Measurements from ENCODE around the gene KCNJ4. TPM values are rescaled to one million over a fixed set of nuclear protein-coding genes. Genes with fewer than 3 reads are reported as not detected.

The KCNJ4 gene
- total RNA-seq, 1 donor from 2014 or later = not detected

- no peak for DNase-seq (ENCODE audit: extremely low read depth, low read depth, low spot score)
These were observed 22.7 kb downstream of the KCNJ4 start for GRCh38 chr22:38432264-38432663.

- no peak for DNase-seq (ENCODE audit: extremely low read depth, low read depth, low spot score)
These were observed 23.6 kb downstream of the KCNJ4 start for GRCh38 chr22:38431266-38432010.

GRCh38 chr22:38429499-38430068 is 25.4 kb downstream of the KCNJ4 start:
- DNase-seq (ENCODE audit: extremely low read depth, low read depth, low spot score) = no peak

GRCh38 chr22:38428714-38429113 is 26.3 kb downstream of the KCNJ4 start:
- DNase-seq (ENCODE audit: extremely low read depth, low read depth, low spot score) = no peak

GRCh38 chr22:38427940-38428339 is 27.1 kb downstream of the KCNJ4 start:
- no peak for DNase-seq (ENCODE audit: extremely low read depth, low read depth, low spot score)

GRCh38 chr22:38427465-38427864 is 27.5 kb downstream of the KCNJ4 start:
- DNase-seq (ENCODE audit: extremely low read depth, low read depth, low spot score) = no peak

- no peak for DNase-seq (ENCODE audit: extremely low read depth, low read depth, low spot score)
These were observed 28.4 kb downstream of the KCNJ4 start for GRCh38 chr22:38426628-38427027.

- DNase-seq (ENCODE audit: extremely low read depth, low read depth, low spot score) = no peak
These were observed 30.4 kb downstream of the KCNJ4 start for GRCh38 chr22:38424525-38425080.

GRCh38 chr22:38423512-38424503 is 31.2 kb downstream of the KCNJ4 start:
- no peak for DNase-seq (ENCODE audit: extremely low read depth, low read depth, low spot score)

- DNase-seq (ENCODE audit: extremely low read depth, low read depth, low spot score) = no peak
These were observed 32.1 kb downstream of the KCNJ4 start for GRCh38 chr22:38422611-38423511.

GRCh38 chr22:38420734-38421133 is 34.3 kb downstream of the KCNJ4 start:
- DNase-seq (ENCODE audit: extremely low read depth, low read depth, low spot score) = no peak

GRCh38 chr22:38419858-38420160 is 35.2 kb downstream of the KCNJ4 start:
- DNase-seq (ENCODE audit: extremely low read depth, low read depth, low spot score) = no peak

GRCh38 chr22:38419121-38419857 is 35.7 kb downstream of the KCNJ4 start:
- DNase-seq (ENCODE audit: extremely low read depth, low read depth, low spot score) = no peak

- DNase-seq (ENCODE audit: extremely low read depth, low read depth, low spot score) = no peak
These were observed 36.4 kb downstream of the KCNJ4 start for GRCh38 chr22:38418589-38418988.

GRCh38 chr22:38417252-38418060 is 37.5 kb downstream of the KCNJ4 start:
- no peak for DNase-seq (ENCODE audit: extremely low read depth, low read depth, low spot score)

GRCh38 chr22:38416621-38417251 is 38.3 kb downstream of the KCNJ4 start:
- DNase-seq (ENCODE audit: extremely low read depth, low read depth, low spot score) = no peak

GRCh38 chr22:38415561-38416321 is 39.3 kb downstream of the KCNJ4 start:
- no peak for DNase-seq (ENCODE audit: extremely low read depth, low read depth, low spot score)

- DNase-seq (ENCODE audit: extremely low read depth, low read depth, low spot score) = no peak
These were observed 40.0 kb downstream of the KCNJ4 start for GRCh38 chr22:38415046-38415445.

All from glomerular endothelial cell (primary cell).